HepG2 (cell line): ENCODE data around the gene CCDC3. TPM values are rescaled to one million over a fixed set of nuclear protein-coding genes. Genes with fewer than 3 reads are reported as not detected.

ENCODE experiments used
- ATAC-seq: fragments of 200-7000 bp; cut with Tn5 transposase; 3 replicates; pipeline ENCODE4 v1.9.1; 2020; ENCODE audit warnings: mild to moderate bottlenecking, moderate library complexity
- BruUV-seq: library from RNA; stranded (reverse); fragments of 400-500 nt; replicated peaks from 2 replicates; lab custom pipeline; 2021; lab: Mats Ljungman, UMichigan
- CTCF ChIA-PET: fragments of 300-600 bp; formaldehyde crosslinking; extraction: SDS; loops from one replicate; lab custom pipeline; 2021; ENCODE audit warnings: low total read pairs, inconsistent platforms, low intra/inter-chr PET ratio; lab: Yijun Ruan, JAX
- POLR2A ChIA-PET: fragments of 350-600 bp; sonication (Branson Sonifier 250); formaldehyde crosslinking; loops from one replicate; lab custom pipeline; 2020; ENCODE audit warnings: antibody characterized with exemption, inconsistent platforms; lab: Yijun Ruan, JAX
- DNase-seq: peaks from one replicate; pipeline ENCODE4 v3.0.0-alpha.2; 2015; ENCODE audit warnings: low spot score
- FAIRE-seq: peaks from 3 replicates; lab custom pipeline; 2011; peaks lifted over from hg19 to GRCh38; lab: Jason Lieb, UNC
- H2AFZ ChIP-seq: one replicate; pipeline ENCODE4 v1.6.1; 2011; ENCODE audit warnings: low read length, inconsistent platforms
- H3K27ac ChIP-seq: fragments of 300-600 bp; 3 replicates; pipeline ENCODE4 v1.8.0; 2011; ENCODE audit warnings: mixed run types, mild to moderate bottlenecking, mixed read lengths, low read length, inconsistent platforms; ENCODE audit not compliant: insufficient read depth; ENCODE audit errors: extremely low read length
- H3K27me3 ChIP-seq, 2 experiments: fragments of 200-600 bp in 1 of 2; 2 replicates in 1 of 2; 3 replicates in 1 of 2; pipeline versions ENCODE4 v1.6.0 to v1.8.0; 2011; ENCODE audit warnings: low read length in 2 of 2, mild to moderate bottlenecking in 2 of 2, moderate library complexity in 2 of 2, inconsistent platforms in 1 of 2; ENCODE audit not compliant: insufficient read depth in 2 of 2, control insufficient read depth in 1 of 2
- H3K36me3 ChIP-seq, 2 experiments: fragments of 200-600 bp in 1 of 2; replicated peaks in 1 of 2; 2 replicates in 1 of 2; 3 replicates in 1 of 2; pipeline versions ENCODE4 v1.5.1 to v1.8.0; 2011; ENCODE audit warnings: low read length in 2 of 2, inconsistent platforms in 1 of 2; ENCODE audit not compliant: insufficient read depth in 2 of 2, control insufficient read depth in 1 of 2
- H3K4me1 ChIP-seq: 2 replicates; pipeline ENCODE4 v1.5.1; 2012; ENCODE audit warnings: low read length, inconsistent platforms; ENCODE audit not compliant: insufficient read depth
- H3K4me2 ChIP-seq: 2 replicates; pipeline ENCODE4 v1.6.0; 2011; ENCODE audit warnings: low read depth, low read length, inconsistent platforms
- H3K4me3 ChIP-seq, 3 experiments: fragments of 200-600 bp in 1 of 3; sonication (generic), shearing (Covaris generic) in 1 of 3; replicated peaks in 1 of 3; 2 replicates each; pipeline ENCODE4 v1.5.1; 2011 to 2016; ENCODE audit warnings: low read length in 3 of 3, inconsistent platforms in 2 of 3, low read depth in 2 of 3, mild to moderate bottlenecking in 2 of 3, control low read depth in 1 of 3, mixed read lengths in 1 of 3; ENCODE audit not compliant: insufficient read depth in 1 of 3
- H3K79me2 ChIP-seq: one replicate; pipeline ENCODE4 v1.6.1; 2011; ENCODE audit warnings: low read length, inconsistent platforms; ENCODE audit not compliant: insufficient read depth
- H3K9ac ChIP-seq: 2 replicates; pipeline ENCODE4 v1.6.0; 2011; ENCODE audit warnings: mild to moderate bottlenecking, low read depth, low read length, inconsistent platforms; ENCODE audit not compliant: insufficient read depth
- H3K9me3 ChIP-seq: 2 replicates; pipeline ENCODE4 v1.5.1; 2012; ENCODE audit warnings: mild to moderate bottlenecking, low read length
- H4K20me1 ChIP-seq: 2 replicates; pipeline ENCODE4 v1.6.0; 2011; ENCODE audit warnings: inconsistent platforms, mild to moderate bottlenecking, low read length, moderate library complexity; ENCODE audit not compliant: insufficient read depth
- DNMT1 ChIP-seq: sonication (generic); formaldehyde crosslinking; IDR thresholded peaks from 2 replicates; pipeline ENCODE4 v1.5.1; 2020; ENCODE audit warnings: mild to moderate bottlenecking, missing genetic modification reagents
- KDM5A ChIP-seq: fragments of 200-600 bp; sonication (generic); IDR thresholded peaks from 2 replicates; pipeline ENCODE4 v1.7.0; 2018; ENCODE audit warnings: antibody characterized with exemption, mild to moderate bottlenecking, low read length, borderline replicate concordance
- ZNF225 ChIP-seq: sonication (generic); formaldehyde crosslinking; IDR thresholded peaks from 2 replicates; pipeline ENCODE4 v1.4.0; 2020; ENCODE audit warnings: mild to moderate bottlenecking, missing genetic modification reagents
- ZNF670 ChIP-seq: sonication (generic); formaldehyde crosslinking; IDR thresholded peaks from 2 replicates; pipeline ENCODE4 v1.8.0; 2022; ENCODE audit warnings: mild to moderate bottlenecking, missing genetic modification reagents, borderline replicate concordance
- WGBS: methylation state at CpG from one replicate; pipeline ENCODE4 v1.1.6; 2017; ENCODE audit warnings: low lambda C conversion rate; 5-methylcytosine and 5-hydroxymethylcytosine counted together
- in situ Hi-C: cut with HindIII; loops from 2 replicates; pipeline ENCODE4 v1.10.0; 2017; ENCODE audit warnings: low pct_unique_long_range_greater_than_20kb; ENCODE audit not compliant: extremely low pct_ligation_motif_present
- intact Hi-C: fragments of 100-400 bp; cut with micrococcal nuclease; formaldehyde crosslinking; loops from one replicate; pipeline ENCODE4 v1.10.0; 2022; ENCODE audit not compliant: unreplicated experiment
- polyA plus RNA-seq, 8 experiments: library from polyadenylated mRNA; depleted of rRNA in 3 of 8; stranded (reverse) in 7 of 8; unstranded in 1 of 8; fragments of >200 nt; fragmentation: Illumina TruSeq in 4 of 8; extraction: Trizol in 4 of 8; gene quantifications; 2 replicates each; pipeline versions ENCODE4 v1.2.1 to v1.2.3, GENCODE V29; 2011 to 2016; ENCODE audit warnings: low read depth in 4 of 8, missing spikeins in 1 of 8, mixed read lengths in 1 of 8; ENCODE audit not compliant: insufficient read depth in 1 of 8
- total RNA-seq, 5 experiments: library from RNA; depleted of rRNA; stranded (reverse); fragments of >200 nt; fragmentation: Illumina TruSeq; extraction: Trizol; gene quantifications; 2 replicates each; pipeline ENCODE4 v1.2.3, GENCODE V29; 2016; ENCODE audit warnings: low read depth in 1 of 5
- TF ChIP-seq, protein P1 (sequence below): sonication (generic); formaldehyde crosslinking; IDR thresholded peaks from 2 replicates; pipeline ENCODE4 v1.5.1; 2020; ENCODE audit warnings: mild to moderate bottlenecking, missing genetic modification reagents, moderate library complexity

Gene CCDC3
- total and polyA plus RNA-seq, 2 of the 13 experiments (the other 11 are each of a cell fraction or from before 2014, with no cell fraction given), result not detected

DNA sequence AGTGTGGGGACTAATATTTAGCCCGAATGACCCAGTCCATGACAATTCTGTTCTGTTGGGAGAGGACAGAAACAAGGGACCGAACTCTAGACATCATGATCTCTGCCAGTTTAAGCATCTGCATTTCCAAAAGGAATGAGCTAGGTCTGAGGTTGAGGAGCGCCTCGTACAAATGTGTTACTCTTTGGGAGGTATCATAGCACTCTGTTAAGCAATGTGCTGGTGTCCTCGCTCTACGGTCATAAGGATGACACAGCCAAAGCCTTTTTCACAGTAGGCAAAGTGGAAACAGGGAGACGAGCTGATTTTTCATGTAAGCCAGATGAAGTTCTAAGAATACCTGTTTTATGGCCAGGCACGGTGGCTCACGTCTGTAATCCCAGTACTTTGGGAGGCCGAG lies 15.4 kb upstream of the CCDC3 start:
- Histone ChIP-seq H3K4me3 (no peak overlapping the region), H3K27me3 (peaks cover 1 to 5% of the 10 kb centered on the region in 2 experiments; a peak in 1 of 5 replicates), H4K20me1 (no peaks in the 10 kb centered on the region), H3K79me2 (no peaks in the 10 kb centered on the region)
- FAIRE-seq, result no peak
- ChIA-PET POLR2A (no interaction called here), CTCF (no interaction called here)
- BruUV-seq, result no TSS peak
- WGBS, result 46% methylated on average over 10 of the region's 10 CpGs
- TF ChIP-seq ZNF670 (CRISPR knock-in tag), result no peak
- no peak for TF ChIP-seq DNMT1 (CRISPR knock-in tag)
- TF ChIP-seq KDM5A, result no peak
- TF ChIP-seq, protein P1, sequence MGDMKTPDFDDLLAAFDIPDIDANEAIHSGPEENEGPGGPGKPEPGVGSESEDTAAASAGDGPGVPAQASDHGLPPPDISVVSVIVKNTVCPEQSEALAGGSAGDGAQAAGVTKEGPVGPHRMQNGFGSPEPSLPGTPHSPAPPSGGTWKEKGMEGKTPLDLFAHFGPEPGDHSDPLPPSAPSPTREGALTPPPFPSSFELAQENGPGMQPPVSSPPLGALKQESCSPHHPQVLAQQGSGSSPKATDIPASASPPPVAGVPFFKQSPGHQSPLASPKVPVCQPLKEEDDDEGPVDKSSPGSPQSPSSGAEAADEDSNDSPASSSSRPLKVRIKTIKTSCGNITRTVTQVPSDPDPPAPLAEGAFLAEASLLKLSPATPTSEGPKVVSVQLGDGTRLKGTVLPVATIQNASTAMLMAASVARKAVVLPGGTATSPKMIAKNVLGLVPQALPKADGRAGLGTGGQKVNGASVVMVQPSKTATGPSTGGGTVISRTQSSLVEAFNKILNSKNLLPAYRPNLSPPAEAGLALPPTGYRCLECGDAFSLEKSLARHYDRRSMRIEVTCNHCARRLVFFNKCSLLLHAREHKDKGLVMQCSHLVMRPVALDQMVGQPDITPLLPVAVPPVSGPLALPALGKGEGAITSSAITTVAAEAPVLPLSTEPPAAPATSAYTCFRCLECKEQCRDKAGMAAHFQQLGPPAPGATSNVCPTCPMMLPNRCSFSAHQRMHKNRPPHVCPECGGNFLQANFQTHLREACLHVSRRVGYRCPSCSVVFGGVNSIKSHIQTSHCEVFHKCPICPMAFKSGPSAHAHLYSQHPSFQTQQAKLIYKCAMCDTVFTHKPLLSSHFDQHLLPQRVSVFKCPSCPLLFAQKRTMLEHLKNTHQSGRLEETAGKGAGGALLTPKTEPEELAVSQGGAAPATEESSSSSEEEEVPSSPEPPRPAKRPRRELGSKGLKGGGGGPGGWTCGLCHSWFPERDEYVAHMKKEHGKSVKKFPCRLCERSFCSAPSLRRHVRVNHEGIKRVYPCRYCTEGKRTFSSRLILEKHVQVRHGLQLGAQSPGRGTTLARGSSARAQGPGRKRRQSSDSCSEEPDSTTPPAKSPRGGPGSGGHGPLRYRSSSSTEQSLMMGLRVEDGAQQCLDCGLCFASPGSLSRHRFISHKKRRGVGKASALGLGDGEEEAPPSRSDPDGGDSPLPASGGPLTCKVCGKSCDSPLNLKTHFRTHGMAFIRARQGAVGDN, result no peak
- TF ChIP-seq ZNF225 (CRISPR knock-in tag), result no peak
- TF ChIP-seq, all 625 proteins: peak for 0
- intact Hi-C loops, result no loop called here
- Histone ChIP-seq H3K4me2 (no peak overlapping the region), H3K9me3 (no peaks in the 10 kb centered on the region), H3K4me1 (no peaks in the 10 kb centered on the region), H3K27ac (no peak overlapping the region), H2AFZ (no peak overlapping the region), H3K36me3 (no peaks in the 10 kb centered on the region), H3K9ac (no peak overlapping the region)
- in situ Hi-C loops, result no loop called here
- no peak for ATAC-seq
- no peak for DNase-seq
